Measurements from ENCODE around the gene NOS1AP. TPM values are rescaled to one million over a fixed set of nuclear protein-coding genes. Genes with fewer than 3 reads are reported as not detected.
A peak's percentile ranks its signal among the peaks of the same experiment; 100 is the strongest.
"Not testable (repeated sequence)": the region's sequence is repeated elsewhere in the genome, so short reads cannot be mapped to it uniquely, and the experiment has no call there.

The NOS1AP gene
- total RNA-seq, 1 experiment from 2014 or later, result 5.3 TPM

DNA sequence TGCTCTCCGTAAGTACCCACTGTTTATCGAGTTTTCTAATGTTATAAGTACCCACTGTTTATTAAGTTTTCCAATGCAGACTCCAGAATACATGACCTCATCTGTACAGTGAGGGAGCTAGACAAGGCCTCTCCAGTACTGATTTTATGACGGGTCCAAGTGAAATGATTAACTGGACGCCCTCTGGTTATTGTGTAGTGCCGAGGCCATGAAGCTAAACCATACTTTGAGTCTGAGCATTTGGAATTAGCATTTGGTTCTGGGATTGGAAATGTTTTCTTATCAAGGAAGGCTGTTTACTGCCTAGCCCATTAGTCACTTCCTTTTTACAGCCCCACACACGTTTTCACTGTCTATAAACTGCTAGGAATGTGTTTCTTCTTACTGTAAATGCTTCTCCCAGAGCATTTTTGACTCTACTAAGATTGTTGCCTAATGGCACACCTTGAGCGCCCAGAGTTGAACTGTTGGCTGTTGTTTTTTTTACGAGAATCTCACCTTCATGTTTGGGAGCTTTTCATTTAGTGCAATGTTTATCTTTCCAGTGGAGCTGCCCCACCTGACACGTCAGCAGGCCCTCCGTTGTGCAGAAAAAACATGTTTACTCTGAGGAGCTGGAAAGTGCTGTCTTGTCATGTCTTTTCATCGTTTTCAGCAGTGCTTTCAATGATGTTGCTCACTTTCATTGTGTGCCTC lies 280.3 kb downstream of the NOS1AP start (continued):
- peak; percentile 63; the same call in 1 of the 2 replicates for TF ChIP-seq SP1 (IDR thresholded peaks at IDR 0.05; ENCODE audit: low read depth)
- no peak for TF ChIP-seq SRF (IDR thresholded peaks at IDR 0.05; ENCODE audit: low read depth)
- TF ChIP-seq, protein P1, sequence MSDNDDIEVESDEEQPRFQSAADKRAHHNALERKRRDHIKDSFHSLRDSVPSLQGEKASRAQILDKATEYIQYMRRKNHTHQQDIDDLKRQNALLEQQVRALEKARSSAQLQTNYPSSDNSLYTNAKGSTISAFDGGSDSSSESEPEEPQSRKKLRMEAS (IDR thresholded peaks at IDR 0.05), result peak; percentile 63; the same call in 1 of the 2 replicates
- TF ChIP-seq JUND (IDR thresholded peaks at IDR 0.05), result peak; percentile 67

DNA sequence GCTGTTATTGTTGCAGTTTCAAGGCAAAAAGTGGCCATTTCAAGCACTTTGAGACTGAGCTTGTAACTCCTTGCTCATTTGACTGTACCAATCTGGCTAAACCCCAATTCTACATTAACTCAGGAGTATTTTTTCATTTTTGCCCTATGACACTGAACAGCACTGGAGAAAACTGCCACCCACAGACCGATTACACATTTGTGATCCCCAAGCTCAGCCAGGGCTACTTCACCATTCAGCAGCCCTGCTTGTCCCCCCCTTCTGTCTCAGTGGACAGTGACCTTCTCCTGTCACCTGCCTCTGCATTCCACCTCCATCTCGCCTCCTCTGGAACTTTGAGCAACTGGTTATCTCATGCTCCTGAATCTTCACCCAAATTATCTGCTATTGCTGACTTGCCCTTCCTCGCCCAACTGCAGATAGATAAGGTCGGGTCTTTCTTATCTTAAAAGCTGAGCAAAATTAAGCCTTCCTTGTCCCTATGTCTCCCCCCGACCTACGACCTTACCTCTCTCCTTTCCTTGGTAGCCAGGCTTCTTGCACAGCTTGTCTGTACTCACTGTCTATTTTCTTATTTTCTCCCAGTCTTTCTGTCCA lies 281.9 kb downstream of the NOS1AP start:
- no peak overlapping the region for H2AFZ ChIP-seq (ENCODE audit: low read depth, low read length, poor library complexity, severe bottlenecking)
- no peak overlapping the region for H3K27ac ChIP-seq (ENCODE audit: low read depth, low read length)
- H3K4me2 ChIP-seq (ENCODE audit: low read length), result no peak overlapping the region
- peaks cover 23 to 36% of the 10 kb centered on the region in 2 experiments for H3K4me1 ChIP-seq (ENCODE audit: control insufficient read depth in 1 of 2, insufficient read depth in 2 of 2, low read length in 2 of 2)
- ATAC-seq (no peak), DNase-seq (ENCODE audit: low read depth, low spot score) (no peak)
- intact Hi-C loops (cut with micrococcal nuclease), result loop anchor here (10.0 kb wide), 3 partner anchors 143 to 263 kb away; partner anchors contain the start of genes UAP1 and UHMK1
- H3K79me2 ChIP-seq (ENCODE audit: insufficient read depth, low read length), result no peaks in the 10 kb centered on the region
- TF ChIP-seq POLR2A (IDR thresholded peaks at IDR 0.05; ENCODE audit: borderline replicate concordance, extremely low read depth, insufficient read depth, insufficient read length) (no peak), EGR1 (IDR thresholded peaks at IDR 0.05; ENCODE audit: low read depth) (no peak), CEBPB (IDR thresholded peaks at IDR 0.05; ENCODE audit: low read depth) (no peak), JUND (IDR thresholded peaks at IDR 0.05) (no peak), YY1 (IDR thresholded peaks at IDR 0.05; ENCODE audit: extremely low read depth, insufficient replicate concordance, low read depth, low read length) (no peak), SP1 (IDR thresholded peaks at IDR 0.05; ENCODE audit: low read depth) (no peak), TCF7L2 (IDR thresholded peaks at IDR 0.05; ENCODE audit: borderline replicate concordance, extremely low read depth, insufficient read depth, insufficient read length) (no peak)
- TF ChIP-seq, protein P1 (IDR thresholded peaks at IDR 0.05), result no peak
- TF ChIP-seq, protein P2, sequence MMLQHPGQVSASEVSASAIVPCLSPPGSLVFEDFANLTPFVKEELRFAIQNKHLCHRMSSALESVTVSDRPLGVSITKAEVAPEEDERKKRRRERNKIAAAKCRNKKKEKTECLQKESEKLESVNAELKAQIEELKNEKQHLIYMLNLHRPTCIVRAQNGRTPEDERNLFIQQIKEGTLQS (IDR thresholded peaks at IDR 0.05), result no peak
- TF ChIP-seq, protein P3, sequence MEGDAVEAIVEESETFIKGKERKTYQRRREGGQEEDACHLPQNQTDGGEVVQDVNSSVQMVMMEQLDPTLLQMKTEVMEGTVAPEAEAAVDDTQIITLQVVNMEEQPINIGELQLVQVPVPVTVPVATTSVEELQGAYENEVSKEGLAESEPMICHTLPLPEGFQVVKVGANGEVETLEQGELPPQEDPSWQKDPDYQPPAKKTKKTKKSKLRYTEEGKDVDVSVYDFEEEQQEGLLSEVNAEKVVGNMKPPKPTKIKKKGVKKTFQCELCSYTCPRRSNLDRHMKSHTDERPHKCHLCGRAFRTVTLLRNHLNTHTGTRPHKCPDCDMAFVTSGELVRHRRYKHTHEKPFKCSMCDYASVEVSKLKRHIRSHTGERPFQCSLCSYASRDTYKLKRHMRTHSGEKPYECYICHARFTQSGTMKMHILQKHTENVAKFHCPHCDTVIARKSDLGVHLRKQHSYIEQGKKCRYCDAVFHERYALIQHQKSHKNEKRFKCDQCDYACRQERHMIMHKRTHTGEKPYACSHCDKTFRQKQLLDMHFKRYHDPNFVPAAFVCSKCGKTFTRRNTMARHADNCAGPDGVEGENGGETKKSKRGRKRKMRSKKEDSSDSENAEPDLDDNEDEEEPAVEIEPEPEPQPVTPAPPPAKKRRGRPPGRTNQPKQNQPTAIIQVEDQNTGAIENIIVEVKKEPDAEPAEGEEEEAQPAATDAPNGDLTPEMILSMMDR (IDR thresholded peaks at IDR 0.05 in 2 of 3, conservative IDR thresholded peaks at IDR 0.05 in 1 of 3; ENCODE audit: borderline replicate concordance in 1 of 3, insufficient read depth in 1 of 3, low read depth in 2 of 3, low read length in 2 of 3), result no peak
- ChIA-PET RAD21 (ENCODE audit: low non-redundant PET in 1 of 2, low total read pairs in 2 of 2, uncharacterized antibody in 2 of 2, unreplicated experiment in 2 of 2) (no interaction called here), CTCF (no interaction called here), POLR2A (no interaction called here)
- H3K9me3 ChIP-seq (ENCODE audit: control insufficient read depth in 1 of 2, insufficient read depth in 1 of 2, low read depth in 1 of 2, low read length in 2 of 2), result no peaks in the 10 kb centered on the region
- H3K9me2 ChIP-seq (ENCODE audit: insufficient read depth), result no peaks in the 10 kb centered on the region
- no peaks in the 10 kb centered on the region for H4K20me1 ChIP-seq (ENCODE audit: insufficient read depth)
- no peaks in the 10 kb centered on the region for H3K36me3 ChIP-seq (ENCODE audit: control insufficient read depth in 1 of 2, insufficient read depth in 2 of 2, low read length in 2 of 2)
- H3K27me3 ChIP-seq (ENCODE audit: insufficient read depth, low read length), result no peaks in the 10 kb centered on the region
- no peak overlapping the region for H3K9ac ChIP-seq (ENCODE audit: low read length)
- no peak overlapping the region for H3K4me3 ChIP-seq (replicated peaks in 1 of 2; ENCODE audit: low read depth in 1 of 2, low read length in 2 of 2)
- BruUV-seq (replicated peaks), result no TSS peak

DNA sequence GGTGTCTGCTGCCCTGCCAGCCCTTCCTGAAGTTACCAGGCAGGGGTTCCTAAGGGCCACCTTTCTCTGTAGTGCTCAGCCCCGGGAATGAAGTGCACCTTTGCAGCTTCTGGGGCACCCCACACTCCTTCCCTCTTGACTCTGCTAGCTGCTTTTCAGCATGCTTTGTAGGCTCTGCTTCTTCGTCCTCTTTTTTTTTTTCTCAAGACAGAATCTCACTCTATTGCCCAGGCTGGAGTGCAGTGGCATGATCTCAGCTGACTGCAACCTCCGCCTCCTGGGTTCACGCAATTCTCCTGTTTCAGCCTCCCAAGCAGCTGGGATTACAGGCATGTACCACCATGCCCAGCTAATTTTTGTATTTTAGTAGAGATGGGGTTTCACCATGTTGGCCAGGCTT lies 282.4 kb downstream of the NOS1AP start:
- peaks cover 23 to 36% of the 10 kb centered on the region in 2 experiments for H3K4me1 ChIP-seq (ENCODE audit: control insufficient read depth in 1 of 2, insufficient read depth in 2 of 2, low read length in 2 of 2)
- POLR2A ChIA-PET; H3K4me3 ChIP-seq (replicated peaks in 1 of 2; ENCODE audit: low read depth in 1 of 2, low read length in 2 of 2); H3K27ac ChIP-seq (ENCODE audit: low read depth, low read length); H3K9me2 ChIP-seq (ENCODE audit: insufficient read depth); CTCF ChIA-PET; BruUV-seq (replicated peaks); H3K9me3 ChIP-seq (ENCODE audit: control insufficient read depth in 1 of 2, insufficient read depth in 1 of 2, low read depth in 1 of 2, low read length in 2 of 2); RAD21 ChIA-PET (ENCODE audit: low non-redundant PET in 1 of 2, low total read pairs in 2 of 2, uncharacterized antibody in 2 of 2, unreplicated experiment in 2 of 2); H3K4me2 ChIP-seq (ENCODE audit: low read length); H2AFZ ChIP-seq (ENCODE audit: low read depth, low read length, poor library complexity, severe bottlenecking); H3K27me3 ChIP-seq (ENCODE audit: insufficient read depth, low read length); H3K9ac ChIP-seq (ENCODE audit: low read length); H3K79me2 ChIP-seq (ENCODE audit: insufficient read depth, low read length); DNase-seq (ENCODE audit: low read depth, low spot score); H4K20me1 ChIP-seq (ENCODE audit: insufficient read depth); H3K36me3 ChIP-seq (ENCODE audit: control insufficient read depth in 1 of 2, insufficient read depth in 2 of 2, low read length in 2 of 2); ATAC-seq: not testable (repeated sequence)
- intact Hi-C loops (cut with micrococcal nuclease), result loop anchor here (10.0 kb wide), 3 partner anchors 143 to 263 kb away; partner anchors contain the start of genes UAP1 and UHMK1
